GOT3 (cell line): ENCODE data around the gene MX1.

ENCODE experiments used
- DNase-seq: peaks from one replicate; lab custom pipeline; 2025; ENCODE audit warnings: mixed read lengths; lab: John Stamatoyannopoulos, UW

MX1 gene

DNA sequence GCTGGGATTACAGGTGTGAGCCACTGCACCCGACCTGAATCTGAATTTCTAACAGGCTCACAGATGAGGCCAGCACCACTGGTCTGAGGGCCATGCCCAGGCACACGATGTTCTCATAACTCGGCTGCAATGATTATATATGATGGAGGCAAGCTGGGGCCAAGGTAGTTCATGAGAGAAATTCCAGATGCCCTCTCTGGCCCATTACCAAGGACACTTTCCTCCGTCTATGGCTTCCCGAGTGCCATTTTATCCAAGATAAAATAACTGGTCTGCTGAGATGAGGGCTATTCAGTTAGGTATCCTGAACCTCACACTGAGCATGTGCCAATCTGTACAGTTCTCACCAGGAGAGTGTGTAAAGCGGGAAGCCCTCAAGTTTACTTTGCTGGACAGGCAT is 65.4 kb downstream of the MX1 start:
- no peak for DNase-seq

GRCh38 chr21:41494242-41494641 is 68.2 kb downstream of the MX1 start:
- no peak for DNase-seq

GRCh38 chr21:41497008-41497407 is 71.0 kb downstream of the MX1 start:
- DNase-seq: no peak

GRCh38 chr21:41497788-41498187 is 71.7 kb downstream of the MX1 start:
- no peak for DNase-seq

GRCh38 chr21:41499920-41500319 is 73.9 kb downstream of the MX1 start:
- DNase-seq: no peak

DNA sequence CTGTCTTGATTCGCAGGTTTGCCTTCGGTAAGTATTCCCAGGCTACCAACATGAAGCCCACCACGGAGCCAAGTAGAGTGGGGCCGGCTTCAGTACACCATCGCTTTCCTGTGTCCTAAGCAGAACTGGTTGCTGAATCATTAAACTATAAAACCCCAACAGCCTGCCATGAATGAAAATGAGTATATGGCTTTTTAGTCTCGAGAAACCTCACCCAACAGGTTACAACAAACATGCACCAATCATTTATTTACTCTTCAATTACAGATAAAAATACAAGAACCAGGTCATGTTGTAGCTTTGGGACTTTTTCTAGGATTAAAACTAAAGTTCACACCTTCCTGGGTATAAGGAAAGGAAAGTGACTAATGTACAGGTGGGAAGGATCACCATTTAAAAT is 74.3 kb downstream of the MX1 start:
- no peak for DNase-seq

- DNase-seq: no peak
Measured at GRCh38 chr21:41500931-41501381, 74.9 kb downstream of the MX1 start.

DNA sequence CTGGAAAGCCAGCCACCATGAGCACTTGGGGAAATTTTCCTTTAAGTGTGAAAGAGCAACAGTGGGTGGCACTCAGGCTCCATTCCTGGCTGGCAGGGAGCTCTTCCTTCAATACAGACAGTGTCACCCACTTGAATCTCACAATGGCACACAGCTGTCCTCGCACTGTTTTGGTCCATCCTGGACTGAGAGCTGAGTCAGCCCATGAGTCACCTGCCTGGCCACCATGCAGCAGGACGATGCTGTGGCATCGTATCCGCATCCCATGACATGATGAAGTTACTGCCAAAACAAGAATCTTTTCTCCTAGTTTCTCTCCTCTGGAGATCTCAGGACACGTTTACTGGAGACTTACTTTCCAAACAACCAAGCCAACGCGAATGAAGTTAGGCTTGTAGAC is 75.9 kb downstream of the MX1 start:
- no peak for DNase-seq

- no peak for DNase-seq
Measured at GRCh38 chr21:41503331-41503730, 77.3 kb downstream of the MX1 start.

DNA sequence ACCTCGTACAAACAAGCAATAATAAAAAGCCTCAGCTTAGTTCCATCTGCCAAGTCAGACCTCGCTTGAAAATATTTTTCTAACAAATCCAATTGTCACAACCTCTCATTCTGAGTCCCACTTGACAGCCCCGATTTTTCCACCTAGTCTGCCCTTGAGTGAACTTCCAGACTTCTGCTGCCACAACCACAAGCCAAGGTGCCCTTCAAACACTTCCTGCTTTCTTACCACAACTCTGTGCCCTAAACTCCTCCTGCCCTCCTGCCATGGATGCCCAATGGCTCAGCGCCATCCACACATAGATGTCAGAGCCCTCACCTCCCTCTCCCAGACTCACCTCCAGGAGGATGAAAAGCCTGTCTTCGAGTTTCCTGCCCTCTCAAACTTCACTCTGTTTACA is 78.0 kb downstream of the MX1 start:
- no peak for DNase-seq

- DNase-seq: no peak
Measured at GRCh38 chr21:41506005-41506594, 80.1 kb downstream of the MX1 start.

DNA sequence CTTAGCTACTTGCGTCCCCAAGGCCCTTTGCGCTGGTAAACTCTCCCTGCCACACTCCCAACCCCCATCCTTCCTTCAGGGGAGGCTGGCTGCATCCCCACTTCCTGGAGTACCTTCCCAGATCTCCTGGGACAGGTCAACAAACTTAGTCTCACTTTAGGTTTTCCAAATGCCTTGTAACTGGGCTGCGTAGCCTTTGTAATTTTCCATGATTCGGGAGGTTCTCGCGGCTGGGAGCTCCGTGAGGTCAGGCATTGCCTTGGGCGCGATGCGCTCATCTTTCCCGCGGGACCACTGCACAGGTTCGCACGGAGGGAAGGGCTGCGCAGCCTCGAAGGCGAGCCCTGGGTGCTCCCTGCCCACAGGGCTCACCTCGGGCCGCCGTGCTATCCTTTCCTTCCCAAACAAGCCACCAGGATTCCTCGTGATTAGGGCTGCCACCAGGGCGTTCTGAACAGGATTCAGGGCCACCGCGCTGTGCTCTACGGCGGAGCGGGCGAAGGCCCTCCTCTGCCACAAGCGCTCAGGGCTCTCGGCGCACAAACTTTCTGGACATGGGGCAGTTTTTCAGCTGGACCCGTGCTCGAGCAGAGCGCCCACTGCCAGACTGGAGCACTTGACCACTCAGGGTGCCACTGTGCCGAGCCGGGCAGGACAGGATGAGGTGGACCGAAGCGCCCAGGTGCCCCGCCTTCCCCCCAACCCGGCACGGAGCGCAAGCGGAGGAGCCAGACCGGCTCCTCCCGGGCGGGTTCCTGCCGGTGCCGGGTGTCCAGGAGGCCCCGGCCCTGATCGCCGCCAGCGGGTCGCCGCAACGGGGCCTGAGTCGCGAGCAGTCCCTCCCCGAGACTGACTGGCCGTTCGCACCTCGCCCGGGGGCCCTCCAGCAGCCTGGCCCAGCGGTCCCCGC is 80.8 kb downstream of the MX1 start:
- no peak for DNase-seq

DNA sequence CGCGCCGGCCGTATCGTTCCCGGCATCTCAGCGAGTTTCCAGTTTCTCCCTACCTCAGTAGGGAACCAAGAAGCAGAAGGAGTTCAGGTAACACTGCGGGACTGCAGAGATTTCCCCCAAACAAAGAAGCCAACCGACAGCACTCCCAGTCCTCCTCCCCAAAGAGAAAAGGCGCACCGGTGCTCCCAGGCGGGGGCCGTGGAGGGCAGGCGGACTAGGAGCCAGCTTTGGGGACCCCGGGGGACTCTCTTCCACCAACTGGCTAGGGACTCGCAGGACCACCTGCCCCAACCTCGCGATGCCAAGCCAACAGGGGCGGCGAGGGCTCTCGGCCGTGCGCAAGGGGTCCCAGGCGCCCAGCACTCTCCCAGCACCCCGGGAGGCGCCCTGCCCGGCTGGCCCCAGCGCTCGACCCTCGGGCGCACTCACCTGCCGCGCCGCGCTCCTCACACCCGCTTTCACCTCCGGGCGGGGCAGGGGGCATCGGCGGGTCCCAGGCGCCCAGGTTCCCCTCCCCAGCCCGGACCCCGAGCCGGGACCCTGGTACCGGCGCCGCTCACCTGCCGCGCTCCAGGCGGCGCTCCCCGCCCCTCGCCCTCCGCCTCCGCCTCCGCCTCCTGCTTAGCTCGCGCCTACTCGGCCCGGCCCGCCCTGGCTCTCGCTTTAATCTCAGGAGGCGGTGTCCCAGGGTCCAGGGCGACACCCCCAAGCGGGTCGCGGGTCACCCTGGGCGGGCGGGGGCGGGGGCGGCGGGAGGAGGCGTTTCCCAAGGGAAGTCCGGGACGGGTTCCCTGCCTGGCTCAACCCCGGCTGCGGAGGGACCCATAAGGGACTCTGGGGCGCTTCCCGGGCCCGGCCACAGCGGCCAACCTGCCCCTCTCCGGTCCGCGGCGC is 81.7 kb downstream of the MX1 start, which contains the start of gene TMPRSS2:
Gene TMPRSS2 (minus strand): TSS at position 638 of the 894 bp plus-strand sequence. CDS start 10,025 bp downstream, outside the sequence.
- DNase-seq: no peak

DNA sequence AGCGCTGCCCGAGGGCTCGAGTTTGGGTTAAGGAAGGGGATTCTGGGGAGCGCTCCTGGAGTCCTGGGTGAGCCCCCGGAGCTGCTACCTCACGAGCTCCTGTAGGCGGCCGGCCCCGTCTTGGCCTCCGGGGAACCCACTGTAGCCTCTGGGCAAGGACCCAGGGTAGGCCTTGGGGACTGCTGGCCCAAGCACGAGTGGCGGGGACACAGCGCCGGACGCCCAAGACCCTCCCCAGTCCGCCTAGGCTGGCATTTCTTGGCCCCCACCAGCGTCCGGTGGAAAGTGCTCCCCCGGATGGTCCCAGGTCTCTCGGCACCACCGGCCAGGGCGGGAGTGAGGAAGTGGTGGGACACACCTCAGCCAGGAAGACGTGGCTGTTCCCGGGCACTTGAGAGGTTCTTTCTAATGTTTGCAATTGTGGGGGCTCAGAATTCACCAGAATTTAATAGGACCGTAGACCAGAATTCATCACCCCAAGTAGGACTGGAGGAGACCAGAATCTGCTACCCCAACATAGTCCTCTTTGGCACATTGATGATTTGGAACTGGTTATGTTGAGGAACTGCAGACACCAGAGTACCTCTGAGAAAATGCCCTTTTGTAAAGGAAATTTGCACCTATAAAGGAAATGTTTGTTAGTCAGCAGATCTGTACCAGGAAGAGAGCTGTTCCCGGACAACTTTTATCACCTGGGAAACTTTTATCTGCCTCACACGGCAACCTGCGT is 82.5 kb downstream of the MX1 start:
- DNase-seq: no peak
